Right atrium auricular region (tissue), 2 donors: Measurements from ENCODE around the gene IWS1. TPM values are rescaled to one million over a fixed set of nuclear protein-coding genes. Genes with fewer than 3 reads are reported as not detected.

Experiments
- DNase-seq: peaks from one replicate; pipeline ENCODE4 v3.0.0-alpha.2; 2019; ENCODE audit warnings: low spot score
- H3K27ac ChIP-seq, 2 donors: fragments of 200-600 bp; sonication (generic); 1 replicate in 1 of 2; 2 replicates in 1 of 2; pipeline ENCODE4 v1.5.1; 2016 to 2019
- H3K27me3 ChIP-seq, 2 donors: fragments of 200-600 bp; sonication (generic); one replicate each; pipeline versions ENCODE4 v1.5.1 to v1.6.0; 2017 to 2019
- H3K36me3 ChIP-seq: fragments of 200-600 bp; sonication (generic); one replicate; pipeline ENCODE4 v1.5.1; 2016
- H3K4me1 ChIP-seq, 2 donors: fragments of 200-600 bp; sonication (generic); one replicate each; pipeline versions ENCODE4 v1.5.1 to v1.6.0; 2017 to 2019
- H3K4me3 ChIP-seq, 2 donors: fragments of 200-600 bp; sonication (generic); 1 replicate in 1 of 2; 2 replicates in 1 of 2; pipeline ENCODE4 v1.5.1; 2017 to 2019; ENCODE audit warnings: mild to moderate bottlenecking in 1 of 2, moderate library complexity in 1 of 2
- H3K9me3 ChIP-seq, 2 donors: fragments of 200-600 bp; sonication (generic); one replicate each; pipeline ENCODE4 v1.5.1; 2019
- total RNA-seq, 2 donors: library from RNA; depleted of rRNA; stranded (reverse); fragments of >200 nt; gene quantifications; one replicate each; pipeline ENCODE4 v1.1.0, GENCODE V29; 2016
- TF ChIP-seq, protein P1 (sequence below), 2 donors: fragments of 200-600 bp; sonication (generic); IDR thresholded peaks; one replicate each; pipeline ENCODE4 v1.5.1; 2019; ENCODE audit warnings: antibody characterized with exemption in 2 of 2

The IWS1 gene
- total RNA-seq, 2 donors from 2014 or later, result 43.3 to 46.4 TPM

DNA sequence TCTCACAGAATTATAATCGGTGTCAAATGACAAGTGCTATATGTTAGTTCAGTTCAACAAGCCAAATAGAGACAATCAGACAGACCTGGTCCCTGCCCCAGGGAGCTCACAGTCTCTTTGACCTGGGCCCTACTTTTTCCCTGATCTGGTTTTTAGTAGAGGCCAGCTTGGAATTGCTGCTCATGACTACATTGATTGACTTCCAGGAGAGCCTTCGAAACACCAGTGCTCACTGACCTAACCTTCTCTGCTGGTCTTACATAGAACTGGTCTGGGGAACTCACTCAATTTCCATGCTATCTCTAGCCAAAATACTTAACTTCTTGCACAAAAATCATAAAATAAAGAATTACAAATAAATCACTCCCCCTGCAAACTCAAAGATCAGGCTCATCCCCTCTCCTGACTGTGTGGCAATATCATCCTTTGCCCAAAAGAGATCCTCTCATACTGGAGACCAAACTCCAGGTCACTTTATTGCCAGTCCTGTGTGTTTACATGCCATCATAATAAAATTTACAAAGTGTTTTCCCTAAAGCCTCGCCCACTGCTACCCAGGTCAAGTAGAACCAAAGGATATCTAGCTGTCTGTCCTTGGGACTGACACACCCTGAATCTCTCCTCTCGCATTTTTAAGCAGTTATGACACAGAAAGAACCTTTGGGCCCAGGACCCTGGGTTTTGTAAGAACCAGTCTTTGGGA lies 54.9 kb downstream of the IWS1 start:
- H3K4me3 ChIP-seq, result no peak overlapping the region
- H3K9me3 ChIP-seq, result peaks cover 0 to 5% of the 10 kb centered on the region in 2 donors
- no peak for DNase-seq
- H3K27me3 ChIP-seq, result no peaks in the 10 kb centered on the region
- no peak overlapping the region for H3K27ac ChIP-seq
- TF ChIP-seq, protein P1, sequence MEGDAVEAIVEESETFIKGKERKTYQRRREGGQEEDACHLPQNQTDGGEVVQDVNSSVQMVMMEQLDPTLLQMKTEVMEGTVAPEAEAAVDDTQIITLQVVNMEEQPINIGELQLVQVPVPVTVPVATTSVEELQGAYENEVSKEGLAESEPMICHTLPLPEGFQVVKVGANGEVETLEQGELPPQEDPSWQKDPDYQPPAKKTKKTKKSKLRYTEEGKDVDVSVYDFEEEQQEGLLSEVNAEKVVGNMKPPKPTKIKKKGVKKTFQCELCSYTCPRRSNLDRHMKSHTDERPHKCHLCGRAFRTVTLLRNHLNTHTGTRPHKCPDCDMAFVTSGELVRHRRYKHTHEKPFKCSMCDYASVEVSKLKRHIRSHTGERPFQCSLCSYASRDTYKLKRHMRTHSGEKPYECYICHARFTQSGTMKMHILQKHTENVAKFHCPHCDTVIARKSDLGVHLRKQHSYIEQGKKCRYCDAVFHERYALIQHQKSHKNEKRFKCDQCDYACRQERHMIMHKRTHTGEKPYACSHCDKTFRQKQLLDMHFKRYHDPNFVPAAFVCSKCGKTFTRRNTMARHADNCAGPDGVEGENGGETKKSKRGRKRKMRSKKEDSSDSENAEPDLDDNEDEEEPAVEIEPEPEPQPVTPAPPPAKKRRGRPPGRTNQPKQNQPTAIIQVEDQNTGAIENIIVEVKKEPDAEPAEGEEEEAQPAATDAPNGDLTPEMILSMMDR (IDR thresholded peaks at IDR 0.05), result no peak
- no peaks in the 10 kb centered on the region for H3K36me3 ChIP-seq
- no peaks in the 10 kb centered on the region for H3K4me1 ChIP-seq

DNA sequence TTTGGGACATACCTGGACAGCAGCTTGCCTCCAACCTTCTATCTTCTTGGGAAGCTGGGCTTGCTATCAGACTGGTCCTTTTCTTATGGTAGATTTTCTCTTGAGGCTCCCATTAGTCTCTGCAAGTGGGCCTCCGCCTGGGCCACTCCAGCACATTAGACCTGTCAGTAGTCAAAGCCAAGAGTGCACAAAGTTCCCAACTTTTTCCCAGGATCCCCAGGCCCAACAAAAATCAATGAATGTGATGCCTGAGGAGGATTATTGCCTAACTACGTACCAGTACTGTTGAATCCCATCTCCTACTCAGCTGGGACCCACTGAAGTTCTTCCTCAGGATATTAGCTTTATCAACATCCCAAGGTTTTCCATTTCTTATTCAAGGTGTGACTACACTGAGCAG lies 56.3 kb downstream of the IWS1 start:
- no peak for DNase-seq
- Histone ChIP-seq H3K4me1 (no peaks in the 10 kb centered on the region), H3K9me3 (no peaks in the 10 kb centered on the region), H3K4me3 (no peak overlapping the region), H3K27me3 (no peaks in the 10 kb centered on the region), H3K36me3 (no peaks in the 10 kb centered on the region), H3K27ac (no peak overlapping the region)
- TF ChIP-seq, protein P1 (IDR thresholded peaks at IDR 0.05), result no peak

DNA sequence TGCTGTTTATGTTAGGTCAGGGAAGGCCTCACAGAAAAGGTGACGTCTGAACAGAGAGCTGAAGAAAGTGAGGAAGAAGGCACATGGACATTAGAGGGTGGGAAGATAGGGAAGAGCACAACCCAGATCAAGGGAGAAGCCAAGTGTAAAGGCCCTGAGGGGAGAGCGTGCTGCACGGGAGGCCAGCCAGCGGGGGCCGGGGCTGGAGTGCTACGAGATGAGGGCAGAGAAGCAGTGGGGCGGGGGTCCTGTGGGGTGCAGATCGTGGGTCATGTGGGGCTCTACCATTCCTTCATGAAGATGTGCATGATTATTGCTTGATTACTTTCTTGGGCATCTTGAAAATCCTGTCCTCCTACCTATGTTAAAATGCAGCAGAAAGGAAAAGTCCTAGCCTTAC lies 57.2 kb downstream of the IWS1 start:
- no peaks in the 10 kb centered on the region for H3K9me3 ChIP-seq
- H3K27me3 ChIP-seq, result no peaks in the 10 kb centered on the region
- no peak for DNase-seq
- no peak overlapping the region for H3K27ac ChIP-seq
- no peaks in the 10 kb centered on the region for H3K36me3 ChIP-seq
- TF ChIP-seq, protein P1 (IDR thresholded peaks at IDR 0.05), result no peak
- H3K4me1 ChIP-seq, result no peaks in the 10 kb centered on the region
- no peak overlapping the region for H3K4me3 ChIP-seq

DNA sequence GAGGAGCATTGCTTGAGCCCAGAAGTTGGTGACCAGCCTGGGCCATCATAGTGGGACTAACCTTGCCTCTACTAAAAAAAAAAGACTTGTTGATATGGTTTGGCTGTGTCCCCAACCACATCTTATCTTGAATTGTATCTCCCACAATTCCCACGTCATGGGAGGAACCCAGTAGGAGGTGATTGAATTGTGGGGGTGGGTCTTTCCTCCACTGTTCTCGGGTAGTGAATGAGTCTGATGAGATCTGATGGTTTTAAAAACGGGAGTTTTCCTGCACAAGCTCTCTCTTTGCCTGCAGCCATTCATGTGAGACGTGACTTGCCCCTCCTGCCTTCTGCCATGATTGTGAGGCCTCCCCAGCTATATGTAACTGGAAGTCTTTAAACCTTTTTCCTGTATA lies 61.0 kb downstream of the IWS1 start:
- Histone ChIP-seq H3K4me3 (no peak overlapping the region), H3K36me3 (no peaks in the 10 kb centered on the region), H3K27me3 (no peaks in the 10 kb centered on the region), H3K9me3 (no peaks in the 10 kb centered on the region), H3K27ac (no peak overlapping the region), H3K4me1 (no peaks in the 10 kb centered on the region)
- TF ChIP-seq, protein P1 (IDR thresholded peaks at IDR 0.05), result no peak
- DNase-seq, result no peak

DNA sequence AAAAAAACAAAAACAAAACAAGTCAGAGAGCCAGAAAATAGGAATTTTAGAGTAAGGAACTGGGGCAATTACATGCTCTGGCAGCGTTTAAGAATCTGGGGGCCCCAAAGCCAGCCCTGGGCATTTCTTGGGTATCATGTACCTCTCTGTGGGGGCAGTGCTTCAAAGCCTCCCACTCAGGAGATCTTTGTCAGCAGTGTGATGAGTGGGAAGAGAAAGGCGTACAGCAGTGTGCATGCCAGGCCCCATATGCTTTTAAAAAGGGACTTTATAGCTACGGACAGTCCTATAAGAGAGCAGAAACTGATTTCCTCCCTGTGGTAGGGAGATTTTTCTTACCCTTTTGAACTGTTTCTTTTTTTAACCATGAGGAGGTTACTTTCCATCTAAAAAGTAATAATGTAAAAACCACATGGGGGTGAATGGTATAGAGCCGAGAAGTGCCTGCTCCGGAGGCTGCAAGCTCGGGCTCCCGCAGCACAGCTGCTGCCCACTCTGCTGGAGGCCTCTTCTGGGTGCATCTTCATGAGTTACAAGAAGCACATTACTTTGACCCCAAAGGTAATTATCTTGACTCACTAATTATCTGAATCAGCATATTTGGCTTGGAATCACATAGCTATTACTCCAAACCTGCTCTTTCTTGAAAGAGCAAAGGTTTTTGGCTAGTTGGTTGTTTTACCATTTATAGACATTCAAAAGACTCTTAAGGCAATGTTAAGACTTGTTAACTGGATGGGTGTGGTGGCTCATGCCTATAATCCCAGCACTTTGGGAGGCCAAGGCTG lies 61.6 kb downstream of the IWS1 start:
- H3K4me1 ChIP-seq, result no peaks in the 10 kb centered on the region
- no peaks in the 10 kb centered on the region for H3K27me3 ChIP-seq
- H3K27ac ChIP-seq, result no peak overlapping the region
- H3K4me3 ChIP-seq, result no peak overlapping the region
- no peaks in the 10 kb centered on the region for H3K36me3 ChIP-seq
- no peaks in the 10 kb centered on the region for H3K9me3 ChIP-seq
- no peak for DNase-seq
- TF ChIP-seq, protein P1 (IDR thresholded peaks at IDR 0.05), result no peak
